GM12878 (cell line): ENCODE results near the gene ZNF431. TPM values are rescaled to one million over a fixed set of nuclear protein-coding genes. Genes with fewer than 3 reads are reported as not detected.

Source experiments
- ATAC-seq: fragments of 200-7000 bp; cut with Tn5 transposase; 3 replicates; pipeline ENCODE4 v1.9.1; 2020; ENCODE audit warnings: mild to moderate bottlenecking, moderate library complexity
- BruUV-seq: library from RNA; stranded (reverse); fragments of 400-500 nt; replicated peaks from 2 replicates; lab custom pipeline; 2021; lab: Mats Ljungman, UMichigan
- CTCF ChIA-PET: fragments of 300-600 bp; sonication (Branson Sonifier 250); formaldehyde crosslinking; extraction: SDS; loops from one replicate; lab custom pipeline; 2021; ENCODE audit warnings: inconsistent platforms; lab: Yijun Ruan, JAX
- POLR2A ChIA-PET: fragments of 350-600 bp; formaldehyde crosslinking; extraction: SDS; loops from one replicate; lab custom pipeline; 2021; ENCODE audit warnings: inconsistent platforms; lab: Charles Lee
- RAD21 ChIA-PET: fragments of 300-600 bp; sonication (Branson Sonifier 250); formaldehyde crosslinking; loops from one replicate; lab custom pipeline; 2023; ENCODE audit warnings: antibody characterized with exemption; ENCODE audit not compliant: unreplicated experiment; lab: Charles Lee
- SMC1A ChIA-PET: fragments of 300-600 bp; sonication (Branson Sonifier 250); formaldehyde crosslinking; loops from one replicate; lab custom pipeline; 2023; ENCODE audit not compliant: unreplicated experiment, uncharacterized antibody; lab: Charles Lee
- DNase-seq: peaks from one replicate; pipeline ENCODE4 v3.0.0-alpha.2; 2011; ENCODE audit warnings: low read depth, low spot score
- FAIRE-seq: peaks from 3 replicates; lab custom pipeline; 2011; peaks lifted over from hg19 to GRCh38; lab: Jason Lieb, UNC
- H2AFZ ChIP-seq: 2 replicates; pipeline ENCODE4 v1.6.0; 2011; ENCODE audit warnings: low read depth, low read length, control low read depth; ENCODE audit not compliant: control insufficient read depth
- H3K27ac ChIP-seq: 2 replicates; pipeline ENCODE4 v1.5.1; 2011; ENCODE audit warnings: control low read depth; ENCODE audit not compliant: control insufficient read depth, insufficient read depth
- H3K27me3 ChIP-seq, 2 experiments: replicated peaks in 1 of 2; 2 replicates each; pipeline versions ENCODE4 v1.6.0 to v1.6.1; 2011; ENCODE audit warnings: low read length in 1 of 2; ENCODE audit not compliant: control insufficient read depth in 2 of 2, insufficient read depth in 2 of 2
- H3K36me3 ChIP-seq, 2 experiments: 2 replicates each; pipeline ENCODE4 v1.5.1; 2011; ENCODE audit warnings: low read length in 1 of 2; ENCODE audit not compliant: control insufficient read depth in 2 of 2, insufficient read depth in 2 of 2
- H3K4me1 ChIP-seq: 2 replicates; pipeline ENCODE4 v1.6.1; 2011; ENCODE audit warnings: mild to moderate bottlenecking, low read length, moderate library complexity, mixed read lengths; ENCODE audit not compliant: control insufficient read depth, insufficient read depth
- H3K4me2 ChIP-seq: 2 replicates; pipeline ENCODE4 v1.6.0; 2011; ENCODE audit warnings: control low read depth; ENCODE audit not compliant: control insufficient read depth, insufficient read depth
- H3K4me3 ChIP-seq: fragments of 200-600 bp; sonication (generic); 2 replicates; pipeline ENCODE4 v1.5.1; 2016
- H3K79me2 ChIP-seq: 2 replicates; pipeline ENCODE4 v1.6.0; 2011; ENCODE audit warnings: low read length; ENCODE audit not compliant: control insufficient read depth, insufficient read depth
- H3K9ac ChIP-seq: 2 replicates; pipeline ENCODE4 v1.8.0; 2011; ENCODE audit warnings: low read length, control low read depth, mixed read lengths; ENCODE audit not compliant: control insufficient read depth, insufficient read depth
- H3K9me3 ChIP-seq: replicated peaks from 3 replicates; pipeline ENCODE4 v1.5.1; 2011; ENCODE audit warnings: mild to moderate bottlenecking, low read length; ENCODE audit not compliant: control insufficient read depth, insufficient read depth
- H4K20me1 ChIP-seq: 2 replicates; pipeline ENCODE4 v1.6.0; 2011; ENCODE audit not compliant: control insufficient read depth, insufficient read depth
- ETV6 ChIP-seq, 2 experiments: fragments of 450-650 bp in 1 of 2; IDR thresholded peaks in 1 of 2; conservative IDR thresholded peaks in 1 of 2; 2 replicates each; pipeline ENCODE4 v1.6.1; 2014; ENCODE audit warnings: antibody characterized with exemption in 1 of 2, borderline replicate concordance in 1 of 2, low read depth in 1 of 2, mild to moderate bottlenecking in 1 of 2, moderate library complexity in 1 of 2
- IRF4 ChIP-seq: IDR thresholded peaks from 2 replicates; pipeline ENCODE4 v1.6.1; 2011; ENCODE audit warnings: low read depth, low read length
- JUND ChIP-seq: IDR thresholded peaks from 2 replicates; pipeline ENCODE4 v1.6.1; 2012; ENCODE audit warnings: low read depth, mild to moderate bottlenecking, low read length, improper control_type of control experiment, moderate library complexity
- MEF2A ChIP-seq: IDR thresholded peaks from 2 replicates; pipeline ENCODE4 v1.6.1; 2011; ENCODE audit warnings: low read depth, mild to moderate bottlenecking, low read length, moderate library complexity; ENCODE audit not compliant: insufficient read depth
- NFIC ChIP-seq: IDR thresholded peaks from 2 replicates; pipeline ENCODE4 v1.6.1; 2012; ENCODE audit warnings: low read depth, mild to moderate bottlenecking, inconsistent platforms, low read length, moderate library complexity
- NRF1 ChIP-seq: conservative IDR thresholded peaks from 2 replicates; pipeline ENCODE4 v1.6.1; 2011; ENCODE audit warnings: mild to moderate bottlenecking, low read depth, low read length, improper control_type of control experiment
- PAX5 ChIP-seq: IDR thresholded peaks from 2 replicates; pipeline ENCODE4 v1.6.1; 2011; ENCODE audit warnings: low read depth, low read length, borderline replicate concordance
- POLR2A ChIP-seq: IDR thresholded peaks from 2 replicates; pipeline ENCODE4 v1.6.1; 2011; ENCODE audit warnings: low read depth, mild to moderate bottlenecking, low read length
- SMC3 ChIP-seq: IDR thresholded peaks from 2 replicates; pipeline ENCODE4 v1.6.1; 2011; ENCODE audit warnings: low read length, improper control_type of control experiment, borderline replicate concordance
- TCF12 ChIP-seq: IDR thresholded peaks from 2 replicates; pipeline ENCODE4 v1.6.1; 2011; ENCODE audit warnings: low read depth, mild to moderate bottlenecking, low read length
- WGBS: methylation state at CpG from one replicate; pipeline ENCODE4 v1.1.6; 2016; ENCODE audit warnings: low lambda C conversion rate; ENCODE audit not compliant: insufficient replicate concordance, insufficient coverage; ENCODE audit errors: missing lambda C conversion rate; 5-methylcytosine and 5-hydroxymethylcytosine counted together
- in situ Hi-C: fragments of 300-500 bp; cut with MboI; formaldehyde crosslinking; loops from 9 replicates; pipeline ENCODE4 v1.14.3; 2018; ENCODE audit warnings: mixed read lengths
- intact Hi-C: fragments of 100-400 bp; cut with micrococcal nuclease; formaldehyde crosslinking; loops from one replicate; pipeline ENCODE4 v1.14.2; 2022; ENCODE audit not compliant: unreplicated experiment
- polyA plus RNA-seq, 11 experiments: library from polyadenylated mRNA; depleted of rRNA in 4 of 11; unstranded in 6 of 11; stranded (reverse) in 5 of 11; fragments of >200 nt; fragmentation: Nextera tagmentation in 4 of 11; fragmentation: Illumina TruSeq in 1 of 11; extraction: Ambion mirVana in 4 of 11; extraction: Trizol in 1 of 11; gene quantifications; 1 replicate in 1 of 11; 2 replicates in 10 of 11; pipeline versions ENCODE4 v1.2.1 to v1.2.3, GENCODE V29; 2011 to 2016; ENCODE audit warnings: inconsistent platforms in 2 of 11, missing spikeins in 2 of 11, low read depth in 1 of 11
- total RNA-seq, 4 experiments: library from RNA; depleted of rRNA in 3 of 4; stranded (reverse); fragments of >200 nt in 3 of 4; fragmentation: Illumina TruSeq in 1 of 4; extraction: Trizol in 1 of 4; gene quantifications; 2 replicates each; pipeline versions ENCODE4 v1.2.1 to v1.2.3, GENCODE V29; 2013 to 2021
- TF ChIP-seq, protein P1 (sequence below): fragments of 450-650 bp; conservative IDR thresholded peaks from 2 replicates; pipeline ENCODE4 v1.6.1; 2017; ENCODE audit warnings: mild to moderate bottlenecking, moderate library complexity
- TF ChIP-seq, protein P2 (sequence below): fragments of 450-650 bp; IDR thresholded peaks from 2 replicates; pipeline ENCODE4 v1.6.1; 2016; ENCODE audit warnings: mild to moderate bottlenecking

Gene ZNF431
- total and polyA plus RNA-seq, 10 of the 15 experiments (the other 5 are each of a cell fraction or from before 2014, with no cell fraction given): 2.5 to 18.7 (median 10.0) TPM

DNA sequence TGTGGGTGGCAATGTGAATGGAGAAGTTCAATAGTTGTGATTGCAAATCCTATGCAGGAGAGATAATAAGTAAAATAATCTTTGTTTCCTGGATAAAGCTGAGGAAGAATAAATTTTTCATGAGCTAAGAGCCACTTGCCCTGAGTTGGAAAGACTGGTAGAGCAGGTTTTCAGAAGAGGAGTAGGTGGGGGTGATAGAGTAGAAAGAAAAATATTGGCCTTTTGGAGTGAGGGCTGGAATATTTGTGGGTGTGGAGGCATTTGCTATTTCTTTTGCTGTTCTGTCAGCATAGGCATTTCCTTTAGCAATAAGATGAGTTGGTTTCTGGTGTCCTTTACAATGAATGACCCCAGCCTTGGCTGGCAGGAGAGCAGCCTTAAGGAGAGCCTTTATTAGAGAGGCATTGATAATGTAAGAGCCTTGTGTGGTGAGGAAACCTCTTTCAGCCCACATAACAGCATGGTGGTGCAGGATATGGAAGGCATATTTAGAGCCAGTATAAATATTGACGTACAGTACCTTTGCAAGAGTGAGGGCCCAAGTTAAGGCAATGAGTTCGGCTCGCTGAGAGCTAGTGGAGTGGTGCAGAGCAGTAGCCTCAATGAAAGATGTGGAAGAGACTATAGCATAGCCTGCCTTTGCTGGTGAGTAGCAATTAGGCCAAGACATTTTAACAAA, 11.6 kb upstream of the ZNF431 start:
- Histone ChIP-seq H3K4me2 (no peak overlapping the region), H3K27ac (no peak overlapping the region), H3K27me3 (no peaks in the 10 kb centered on the region), H3K9me3 (no peaks in the 10 kb centered on the region), H2AFZ (no peak overlapping the region), H3K36me3 (no peaks in the 10 kb centered on the region), H3K9ac (no peak overlapping the region), H3K4me1 (no peaks in the 10 kb centered on the region), H4K20me1 (no peaks in the 10 kb centered on the region), H3K79me2 (no peaks in the 10 kb centered on the region), H3K4me3 (no peak overlapping the region)
- ChIA-PET POLR2A (no interaction called here), RAD21 (no interaction called here), CTCF (no interaction called here), SMC1A (no interaction called here)
- in situ Hi-C loops (no loop called here), intact Hi-C loops (no loop called here)
- TF ChIP-seq MEF2A: no peak
- TF ChIP-seq JUND: no peak
- BruUV-seq: no TSS peak
- ATAC-seq (no peak), DNase-seq (no peak), FAIRE-seq (no peak)
- 47% methylated on average over 3 of the region's 3 CpGs for WGBS

DNA sequence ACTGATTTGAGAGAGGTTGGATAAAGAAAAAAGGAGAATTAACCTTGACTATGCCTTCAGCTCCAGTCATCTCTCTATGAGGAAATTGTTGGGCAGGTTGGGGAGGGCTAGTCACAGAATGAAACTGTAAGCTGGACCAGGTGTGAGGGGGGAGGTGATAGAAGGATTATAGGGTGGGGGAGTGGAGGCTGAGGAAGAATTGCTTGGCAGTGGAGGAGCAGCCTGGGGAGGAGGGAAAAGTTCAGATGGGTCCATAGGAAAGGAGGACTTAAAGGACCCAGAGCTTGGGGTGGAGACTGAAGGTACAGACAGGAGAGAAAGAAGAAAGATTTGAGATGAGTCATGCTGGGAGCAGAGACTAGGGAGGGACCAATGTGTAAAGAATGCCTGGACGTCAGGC, 8.2 kb upstream of the ZNF431 start:
- TF ChIP-seq NRF1: no peak
- TF ChIP-seq PAX5: no peak
- TF ChIP-seq, protein P1, sequence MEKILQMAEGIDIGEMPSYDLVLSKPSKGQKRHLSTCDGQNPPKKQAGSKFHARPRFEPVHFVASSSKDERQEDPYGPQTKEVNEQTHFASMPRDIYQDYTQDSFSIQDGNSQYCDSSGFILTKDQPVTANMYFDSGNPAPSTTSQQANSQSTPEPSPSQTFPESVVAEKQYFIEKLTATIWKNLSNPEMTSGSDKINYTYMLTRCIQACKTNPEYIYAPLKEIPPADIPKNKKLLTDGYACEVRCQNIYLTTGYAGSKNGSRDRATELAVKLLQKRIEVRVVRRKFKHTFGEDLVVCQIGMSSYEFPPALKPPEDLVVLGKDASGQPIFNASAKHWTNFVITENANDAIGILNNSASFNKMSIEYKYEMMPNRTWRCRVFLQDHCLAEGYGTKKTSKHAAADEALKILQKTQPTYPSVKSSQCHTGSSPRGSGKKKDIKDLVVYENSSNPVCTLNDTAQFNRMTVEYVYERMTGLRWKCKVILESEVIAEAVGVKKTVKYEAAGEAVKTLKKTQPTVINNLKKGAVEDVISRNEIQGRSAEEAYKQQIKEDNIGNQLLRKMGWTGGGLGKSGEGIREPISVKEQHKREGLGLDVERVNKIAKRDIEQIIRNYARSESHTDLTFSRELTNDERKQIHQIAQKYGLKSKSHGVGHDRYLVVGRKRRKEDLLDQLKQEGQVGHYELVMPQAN: no peak
- TF ChIP-seq ETV6 (conservative IDR thresholded peaks at IDR 0.05 in 1 of 2, IDR thresholded peaks at IDR 0.05 in 1 of 2; ENCODE audit: borderline replicate concordance in 1 of 2, low read depth in 1 of 2): no peak
- TF ChIP-seq POLR2A: no peak
- no peak for TF ChIP-seq IRF4
- TF ChIP-seq TCF12: no peak
- TF ChIP-seq SMC3: no peak
- TF ChIP-seq, protein P2, sequence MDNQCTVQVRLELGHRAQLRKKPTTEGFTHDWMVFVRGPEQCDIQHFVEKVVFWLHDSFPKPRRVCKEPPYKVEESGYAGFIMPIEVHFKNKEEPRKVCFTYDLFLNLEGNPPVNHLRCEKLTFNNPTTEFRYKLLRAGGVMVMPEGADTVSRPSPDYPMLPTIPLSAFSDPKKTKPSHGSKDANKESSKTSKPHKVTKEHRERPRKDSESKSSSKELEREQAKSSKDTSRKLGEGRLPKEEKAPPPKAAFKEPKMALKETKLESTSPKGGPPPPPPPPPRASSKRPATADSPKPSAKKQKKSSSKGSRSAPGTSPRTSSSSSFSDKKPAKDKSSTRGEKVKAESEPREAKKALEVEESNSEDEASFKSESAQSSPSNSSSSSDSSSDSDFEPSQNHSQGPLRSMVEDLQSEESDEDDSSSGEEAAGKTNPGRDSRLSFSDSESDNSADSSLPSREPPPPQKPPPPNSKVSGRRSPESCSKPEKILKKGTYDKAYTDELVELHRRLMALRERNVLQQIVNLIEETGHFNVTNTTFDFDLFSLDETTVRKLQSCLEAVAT: no peak
- TF ChIP-seq NFIC: no peak
- TF ChIP-seq, all 136 proteins: peak for 0

More for the DNA sequence above, 8.2 kb upstream of the ZNF431 start:
- Histone ChIP-seq H3K4me1 (no peaks in the 10 kb centered on the region), H3K4me3 (no peak overlapping the region), H3K27ac (no peak overlapping the region), H3K4me2 (no peak overlapping the region), H3K27me3 (no peaks in the 10 kb centered on the region), H3K9me3 (no peaks in the 10 kb centered on the region; the same call in 2 of the 3 replicates), H2AFZ (no peak overlapping the region), H4K20me1 (no peaks in the 10 kb centered on the region), H3K79me2 (no peaks in the 10 kb centered on the region), H3K9ac (no peak overlapping the region), H3K36me3 (no peaks in the 10 kb centered on the region)
- DNase-seq: no peak
- ChIA-PET RAD21 (no interaction called here), POLR2A (no interaction called here), CTCF (no interaction called here), SMC1A (no interaction called here)
- no peak for FAIRE-seq
- in situ Hi-C loops: no loop called here
- ATAC-seq: no peak
- BruUV-seq: no TSS peak
- 0% methylated on average over 1 of the region's 1 CpG for WGBS
- intact Hi-C loops: no loop called here
